T-helper 2 cell (primary cell): ENCODE results near the gene KLK1.
A peak's percentile ranks its signal among the peaks of the same experiment; 100 is the strongest.
"Not testable (repeated sequence)": the region's sequence is repeated elsewhere in the genome, so short reads cannot be mapped to it uniquely, and the experiment has no call there.

Source experiments
- DNase-seq, 5 experiments: peaks; one replicate each; pipeline versions ENCODE4 v3.0.0 to v3.0.0-alpha.2; 2012 to 2022

The KLK1 gene

GRCh38 chr19:50791594-50792271 is 31.9 kb downstream of the KLK1 start:
- DNase-seq = no peak

- DNase-seq = no peak
These were observed 32.6 kb downstream of the KLK1 start for GRCh38 chr19:50790922-50791467.

GRCh38 chr19:50790396-50790795 is 33.2 kb downstream of the KLK1 start, which contains the start of gene ACP4:
TSS of gene ACP4 (plus strand) at chr19:50790415. CDS start at chr19:50790415, 0 bp downstream.
- DNase-seq = no peak

GRCh38 chr19:50785329-50785728 is 38.3 kb downstream of the KLK1 start:
- DNase-seq = no peak

GRCh38 chr19:50784710-50785109 is 38.9 kb downstream of the KLK1 start:
- DNase-seq = no peak

GRCh38 chr19:50783848-50784152 is 39.8 kb downstream of the KLK1 start:
- DNase-seq = not testable (repeated sequence)

GRCh38 chr19:50780753-50781435 is 42.7 kb downstream of the KLK1 start:
- DNase-seq = no peak

GRCh38 chr19:50779504-50780457 is 43.8 kb downstream of the KLK1 start:
- no peak for DNase-seq

GRCh38 chr19:50778906-50779430 is 44.6 kb downstream of the KLK1 start:
- DNase-seq = no peak

- DNase-seq = no peak
These were observed 45.7 kb downstream of the KLK1 start for GRCh38 chr19:50777830-50778303.

- DNase-seq = no peak
These were observed 46.3 kb downstream of the KLK1 start for GRCh38 chr19:50777261-50777660.

GRCh38 chr19:50776131-50776530 is 47.5 kb downstream of the KLK1 start:
- no peak for DNase-seq

- DNase-seq = not testable (repeated sequence)
These were observed 50.1 kb downstream of the KLK1 start for GRCh38 chr19:50773454-50773853.

- not testable (repeated sequence) for DNase-seq
These were observed 50.7 kb downstream of the KLK1 start for GRCh38 chr19:50772912-50773311.

GRCh38 chr19:50772476-50772875 is 51.1 kb downstream of the KLK1 start:
- DNase-seq = peak in 1 of 5 experiments; percentile 42

GRCh38 chr19:50770888-50771287 is 52.7 kb downstream of the KLK1 start:
- DNase-seq = no peak

GRCh38 chr19:50770164-50770563 is 53.4 kb downstream of the KLK1 start, which contains the start of gene GPR32:
TSS of gene GPR32 (plus strand) at chr19:50770464. CDS start at chr19:50770601, 137 bp downstream.
- DNase-seq = not testable (repeated sequence)
